GM23338 (cell line): ENCODE results near the gene IL15RA. TPM values are rescaled to one million over a fixed set of nuclear protein-coding genes. Genes with fewer than 3 reads are reported as not detected.

ENCODE experiments used
- ATAC-seq: fragments of 200-7000 bp; cut with Tn5 transposase; 3 replicates; pipeline ENCODE4 v1.9.1; 2020
- DNase-seq: peaks from one replicate; pipeline ENCODE4 v3.0.0-alpha.2; 2015; ENCODE audit warnings: low spot score
- H2AFZ ChIP-seq: fragments of 200-600 bp; sonication (generic); 2 replicates; pipeline ENCODE4 v1.8.0; 2016; ENCODE audit warnings: antibody characterized with exemption, mild to moderate bottlenecking, moderate library complexity
- H3F3A ChIP-seq: fragments of 200-600 bp; sonication (generic); replicated peaks from 2 replicates; pipeline ENCODE4 v1.8.0; 2017; ENCODE audit warnings: antibody characterized with exemption, mixed run types, low read depth
- H3K27ac ChIP-seq: fragments of 200-600 bp; sonication (generic); 2 replicates; pipeline ENCODE4 v1.6.1; 2016; ENCODE audit warnings: low read depth
- H3K27me3 ChIP-seq: fragments of 200-600 bp; sonication (generic); 2 replicates; pipeline ENCODE4 v1.8.0; 2016; ENCODE audit warnings: mild to moderate bottlenecking, mixed run types, moderate library complexity; ENCODE audit not compliant: insufficient read depth
- H3K36me3 ChIP-seq: fragments of 200-600 bp; sonication (generic); 2 replicates; pipeline ENCODE4 v1.8.0; 2016; ENCODE audit warnings: mild to moderate bottlenecking; ENCODE audit not compliant: insufficient read depth
- H3K4me1 ChIP-seq: fragments of 200-600 bp; sonication (generic); 2 replicates; pipeline ENCODE4 v1.8.0; 2016; ENCODE audit warnings: mild to moderate bottlenecking, moderate library complexity; ENCODE audit not compliant: insufficient read depth
- H3K4me2 ChIP-seq: fragments of 200-600 bp; sonication (generic); 2 replicates; pipeline ENCODE4 v1.7.1; 2017; ENCODE audit warnings: mixed run types
- H3K4me3 ChIP-seq: fragments of 200-600 bp; sonication (generic); 2 replicates; pipeline ENCODE4 v1.6.1; 2016; ENCODE audit warnings: mixed run types
- H3K79me2 ChIP-seq: fragments of 200-600 bp; sonication (generic); replicated peaks from 2 replicates; pipeline ENCODE4 v1.8.0; 2017; ENCODE audit warnings: mild to moderate bottlenecking; ENCODE audit not compliant: insufficient read depth
- H3K9me2 ChIP-seq: fragments of 200-600 bp; sonication (generic); 2 replicates; pipeline ENCODE4 v1.8.0; 2017; ENCODE audit not compliant: insufficient read depth
- H4K20me1 ChIP-seq: fragments of 200-600 bp; sonication (generic); replicated peaks from 2 replicates; pipeline ENCODE4 v1.8.0; 2017; ENCODE audit warnings: mild to moderate bottlenecking; ENCODE audit not compliant: insufficient read depth
- H3K27ac Mint-ChIP-seq: 2 replicates; pipeline ENCODE4 v1.8.0; 2020; ENCODE audit warnings: inconsistent platforms, mild to moderate bottlenecking, moderate library complexity, mixed read lengths
- H3K27me3 Mint-ChIP-seq: 3 replicates; pipeline ENCODE4 v1.8.0; 2022; ENCODE audit warnings: low read depth, mild to moderate bottlenecking, moderate library complexity, mixed read lengths, inconsistent platforms; ENCODE audit not compliant: insufficient read depth, poor library complexity
- H3K36me3 Mint-ChIP-seq: 3 replicates; pipeline ENCODE4 v1.8.0; 2021; ENCODE audit warnings: low read depth, mild to moderate bottlenecking, inconsistent platforms, moderate library complexity, mixed read lengths
- H3K4me1 Mint-ChIP-seq: 3 replicates; pipeline ENCODE4 v1.8.0; 2020; ENCODE audit warnings: mild to moderate bottlenecking, inconsistent platforms, mixed read lengths
- H3K4me3 Mint-ChIP-seq: 3 replicates; pipeline ENCODE4 v1.8.0; 2021; ENCODE audit warnings: moderate library complexity, mild to moderate bottlenecking, inconsistent platforms, mixed read lengths
- H3K9me3 Mint-ChIP-seq: 3 replicates; pipeline ENCODE4 v1.8.0; 2020; ENCODE audit warnings: moderate library complexity, mild to moderate bottlenecking, inconsistent platforms, mixed read lengths
- CREB1 ChIP-seq: fragments of 250-450 bp; sonication (Bioruptor Pico); IDR thresholded peaks from 2 replicates; pipeline ENCODE4 v1.5.0; 2020; ENCODE audit warnings: low read depth, mild to moderate bottlenecking, moderate library complexity
- EZH2 ChIP-seq: fragments of 200-600 bp; sonication (generic); IDR thresholded peaks from one replicate; pipeline ENCODE4 v1.8.0; 2017; ENCODE audit warnings: antibody characterized with exemption, mild to moderate bottlenecking, low read depth; ENCODE audit not compliant: unreplicated experiment
- EZH2phosphoT487 ChIP-seq: fragments of 200-600 bp; sonication (generic); IDR thresholded peaks from one replicate; pipeline ENCODE4 v1.8.1; 2018; ENCODE audit warnings: antibody characterized with exemption; ENCODE audit not compliant: unreplicated experiment
- JUNB ChIP-seq: IDR thresholded peaks from one replicate; pipeline ENCODE4 v1.6.1; 2016; ENCODE audit warnings: antibody characterized with exemption; ENCODE audit not compliant: unreplicated experiment
- POLR2AphosphoS5 ChIP-seq: IDR thresholded peaks from 2 replicates; pipeline ENCODE4 v1.6.1; 2016; ENCODE audit warnings: antibody characterized with exemption, low read depth
- REST ChIP-seq: IDR thresholded peaks from one replicate; pipeline ENCODE4 v1.6.1; 2018; ENCODE audit warnings: antibody characterized with exemption; ENCODE audit not compliant: unreplicated experiment
- STAT1 ChIP-seq: IDR thresholded peaks from one replicate; pipeline ENCODE4 v1.6.1; 2016; ENCODE audit warnings: antibody characterized with exemption; ENCODE audit not compliant: unreplicated experiment
- ZNF114 ChIP-seq: fragments of 250-450 bp; sonication (Bioruptor Pico); IDR thresholded peaks from 2 replicates; pipeline ENCODE4 v1.5.0; 2020; ENCODE audit warnings: mild to moderate bottlenecking, moderate library complexity
- ZNF331 ChIP-seq: fragments of 250-450 bp; sonication (Bioruptor Pico); IDR thresholded peaks from 2 replicates; pipeline ENCODE4 v1.5.0; 2020; ENCODE audit warnings: low read depth, mild to moderate bottlenecking, moderate library complexity
- ZNF462 ChIP-seq: fragments of 250-450 bp; sonication (Bioruptor Pico); IDR thresholded peaks from 2 replicates; pipeline ENCODE4 v1.5.0; 2020; ENCODE audit warnings: mild to moderate bottlenecking, moderate library complexity
- polyA plus RNA-seq: library from polyadenylated mRNA; unstranded; fragments of >200 nt; fragmentation: Nextera tagmentation; extraction: Ambion mirVana; gene quantifications from 2 replicates; pipeline ENCODE4 v1.2.1, GENCODE V29; 2016
- total RNA-seq: library from RNA; depleted of rRNA; stranded (reverse); fragments of >200 nt; shearing (Covaris generic); gene quantifications from 2 replicates; pipeline ENCODE4 v1.2.3, GENCODE V29; 2014

Gene IL15RA
- total and polyA plus RNA-seq, 2 experiments from 2014 or later = 1.6 to 2.2 TPM

DNA sequence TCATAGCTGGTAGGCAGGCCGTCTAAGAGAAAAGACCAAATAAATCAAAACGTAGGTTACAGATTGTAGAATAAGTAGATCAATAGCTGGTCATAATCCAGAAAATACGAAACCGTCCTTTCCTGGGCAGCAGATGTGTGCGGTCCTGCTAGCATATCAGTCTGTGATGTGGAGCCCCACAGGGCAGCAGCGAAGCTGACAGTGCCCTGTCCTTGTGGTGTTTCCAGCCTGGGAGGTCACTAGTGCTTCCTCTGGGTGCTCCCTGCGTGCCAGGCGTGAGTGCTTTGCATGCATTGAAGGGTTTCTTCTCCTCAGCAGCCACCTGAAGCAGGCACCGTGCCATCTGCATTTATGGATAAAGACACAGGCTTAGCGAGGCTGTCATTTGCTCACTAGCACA lies 41.7 kb downstream of the IL15RA start:
- Histone ChIP-seq H3K4me1 (no peaks in the 10 kb centered on the region), H3K79me2 (no peaks in the 10 kb centered on the region), H3F3A (0 out of 2 replicates have a peak, but pooled peaks cover 1% of the 10 kb centered on the region), H3K9me2 (no peaks in the 10 kb centered on the region), H2AFZ (no peak overlapping the region), H3K4me2 (no peak overlapping the region), H3K27me3 (no peaks in the 10 kb centered on the region), H3K27ac (no peak overlapping the region; the same call in 1 of the 2 replicates), H3K4me3 (no peak overlapping the region), H4K20me1 (peaks cover 8% of the 10 kb centered on the region), H3K36me3 (peaks cover 31% of the 10 kb centered on the region; the same call in 1 of the 2 replicates)
- Mint-ChIP-seq H3K9me3 (no peaks in the 10 kb centered on the region), H3K4me1 (no peaks in the 10 kb centered on the region), H3K36me3 (peaks cover 52% of the 10 kb centered on the region), H3K4me3 (no peak overlapping the region), H3K27ac (no peak overlapping the region), H3K27me3 (peaks cover 4% of the 10 kb centered on the region)
- TF ChIP-seq REST (no peak), JUNB (no peak), ZNF114 (CRISPR knock-in tag) (no peak)
- DNase-seq = no peak
- no peak for ATAC-seq

DNA sequence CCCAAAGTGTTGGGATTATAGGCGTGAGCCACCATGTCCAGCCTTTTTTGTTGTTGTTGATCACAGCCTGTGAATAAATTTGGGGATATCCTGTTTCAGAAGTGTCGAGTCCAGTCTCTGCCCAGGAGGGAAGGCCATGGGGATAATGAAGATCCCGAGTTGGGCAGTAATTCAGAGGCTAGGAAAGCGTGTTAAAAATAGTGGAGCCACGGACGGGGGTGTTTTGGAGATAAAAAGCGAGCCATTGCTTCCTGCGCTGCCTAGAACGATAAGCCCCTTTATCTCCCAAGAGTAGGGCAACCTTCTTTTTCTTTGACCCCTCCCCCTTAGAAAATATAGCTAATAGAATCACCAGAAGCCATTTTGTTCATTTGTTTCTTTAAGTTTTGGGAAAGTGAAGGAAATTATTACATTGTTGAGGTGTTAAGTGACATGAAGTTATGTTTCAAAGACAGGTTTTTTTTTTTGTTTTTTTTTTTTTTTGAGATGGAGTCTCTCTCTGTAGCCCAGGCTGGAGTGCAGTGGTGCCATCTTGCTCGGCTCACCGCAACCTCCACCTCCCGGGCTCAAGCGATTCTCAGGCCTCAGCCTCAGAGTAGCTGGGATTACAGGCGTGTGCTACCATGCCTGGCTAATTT lies 43.3 kb downstream of the IL15RA start:
- H2AFZ ChIP-seq = no peak overlapping the region
- H3K27ac ChIP-seq = no peak overlapping the region
- no peaks in the 10 kb centered on the region for H3K4me1 ChIP-seq
- H3K4me3 ChIP-seq = no peak overlapping the region
- peaks cover 4% of the 10 kb centered on the region for H3K27me3 Mint-ChIP-seq
- peaks cover 8% of the 10 kb centered on the region for H4K20me1 ChIP-seq
- peaks cover 39% of the 10 kb centered on the region; the same call in 1 of the 2 replicates for H3K36me3 ChIP-seq
- no peaks in the 10 kb centered on the region for H3K9me2 ChIP-seq
- no peak overlapping the region for H3K27ac Mint-ChIP-seq
- no peaks in the 10 kb centered on the region for H3F3A ChIP-seq
- no peak overlapping the region for H3K4me3 Mint-ChIP-seq
- no peak for DNase-seq
- H3K4me1 Mint-ChIP-seq = no peaks in the 10 kb centered on the region
- peaks cover 68% of the 10 kb centered on the region for H3K36me3 Mint-ChIP-seq
- no peak for ATAC-seq
- H3K79me2 ChIP-seq = no peaks in the 10 kb centered on the region
- H3K27me3 ChIP-seq = no peaks in the 10 kb centered on the region
- H3K4me2 ChIP-seq = no peak overlapping the region
- no peaks in the 10 kb centered on the region for H3K9me3 Mint-ChIP-seq
- TF ChIP-seq EZH2phosphoT487 (no peak), EZH2 (no peak), STAT1 (no peak), POLR2AphosphoS5 (no peak), ZNF114 (CRISPR knock-in tag) (no peak), ZNF331 (CRISPR knock-in tag) (no peak), ZNF462 (CRISPR knock-in tag) (no peak), CREB1 (no peak)
